ENCODE results near the gene GNG11.
"Not testable (repeated sequence)": the region's sequence is repeated elsewhere in the genome, so short reads cannot be mapped to it uniquely, and the experiment has no call there.

Gene GNG11

GRCh38 chr7:93894966-93895640, 26.4 kb upstream of the GNG11 start:
- peak; percentile 77 for DNase-seq
- TF ChIP-seq GATA1 (IDR thresholded peaks at IDR 0.05; ENCODE audit: low read depth, low read length): no peak
- no peak for TF ChIP-seq POLR2A (IDR thresholded peaks at IDR 0.05; ENCODE audit: low read length)

GRCh38 chr7:93895859-93896600, 25.5 kb upstream of the GNG11 start:
- DNase-seq: peak in 1 of 2 experiments; percentile 30
- TF ChIP-seq GATA1 (IDR thresholded peaks at IDR 0.05; ENCODE audit: low read depth, low read length): no peak
- no peak for TF ChIP-seq POLR2A (IDR thresholded peaks at IDR 0.05; ENCODE audit: low read length)

- TF ChIP-seq POLR2A (IDR thresholded peaks at IDR 0.05; ENCODE audit: low read length) (no peak), GATA1 (IDR thresholded peaks at IDR 0.05; ENCODE audit: low read depth, low read length) (no peak)
Observed at GRCh38 chr7:93897680-93898079, 23.9 kb upstream of the GNG11 start.

GRCh38 chr7:93902777-93903423, 18.6 kb upstream of the GNG11 start:
- no peak for TF ChIP-seq POLR2A (IDR thresholded peaks at IDR 0.05; ENCODE audit: low read length)
- TF ChIP-seq GATA1 (IDR thresholded peaks at IDR 0.05; ENCODE audit: low read depth, low read length): no peak
- DNase-seq: peak; percentile 40 to 61

More at GRCh38 chr7:93897680-93898079, 23.9 kb upstream of the GNG11 start:
- no peak for DNase-seq

GRCh38 chr7:93906267-93906666, 15.3 kb upstream of the GNG11 start, which contains the start of gene GNGT1:
Gene GNGT1 (plus strand): TSS chr7:93906567. CDS start chr7:93906747, 180 bp downstream.
- no peak for DNase-seq
- TF ChIP-seq POLR2A (IDR thresholded peaks at IDR 0.05; ENCODE audit: low read length): no peak
- TF ChIP-seq GATA1 (IDR thresholded peaks at IDR 0.05; ENCODE audit: low read depth, low read length): no peak

GRCh38 chr7:93910076-93910994, 11.2 kb upstream of the GNG11 start:
- TF ChIP-seq POLR2A (IDR thresholded peaks at IDR 0.05; ENCODE audit: low read length): no peak
- TF ChIP-seq GATA1 (IDR thresholded peaks at IDR 0.05; ENCODE audit: low read depth, low read length): no peak
- DNase-seq: no peak

GRCh38 chr7:93911242-93911641, 10.3 kb upstream of the GNG11 start:
- not testable (repeated sequence) for DNase-seq

- not testable (repeated sequence) for DNase-seq
Observed at GRCh38 chr7:93911661-93912060, 9.9 kb upstream of the GNG11 start.

GRCh38 chr7:93913197-93913596, 8.3 kb upstream of the GNG11 start:
- DNase-seq: no peak

GRCh38 chr7:93914581-93915066, 6.9 kb upstream of the GNG11 start:
- TF ChIP-seq POLR2A (IDR thresholded peaks at IDR 0.05; ENCODE audit: low read length) (no peak), GATA1 (IDR thresholded peaks at IDR 0.05; ENCODE audit: low read depth, low read length) (no peak)
- no peak for DNase-seq

More at GRCh38 chr7:93913197-93913596, 8.3 kb upstream of the GNG11 start:
- TF ChIP-seq POLR2A (IDR thresholded peaks at IDR 0.05; ENCODE audit: low read length): no peak
- TF ChIP-seq GATA1 (IDR thresholded peaks at IDR 0.05; ENCODE audit: low read depth, low read length): no peak

GRCh38 chr7:93915206-93915842, 6.2 kb upstream of the GNG11 start:
- DNase-seq: not testable (repeated sequence)

- not testable (repeated sequence) for DNase-seq
Observed at GRCh38 chr7:93915888-93916287, 5.6 kb upstream of the GNG11 start.

- not testable (repeated sequence) for DNase-seq
Observed at GRCh38 chr7:93916315-93916714, 5.2 kb upstream of the GNG11 start.

All from erythroblast (primary cell).